Mesenchymal stem cell (in vitro differentiated cells and primary cell): ENCODE data around the gene SYTL4.
A peak's percentile ranks its signal among the peaks of the same experiment; 100 is the strongest.

Source experiments
- DNase-seq: peaks from one replicate; pipeline ENCODE4 v3.0.0-alpha.2; 2013
- H2AFZ ChIP-seq: one replicate; pipeline ENCODE4 v1.6.1; 2013; ENCODE audit warnings: low read depth, mild to moderate bottlenecking, control low read depth, inconsistent platforms, low read length, moderate library complexity
- H2AK5ac ChIP-seq: 2 replicates; pipeline ENCODE4 v1.6.1; 2013; ENCODE audit warnings: low read length, moderate library complexity, mild to moderate bottlenecking, inconsistent platforms; ENCODE audit not compliant: severe bottlenecking
- H2BK120ac ChIP-seq: one replicate; pipeline ENCODE4 v1.6.1; 2013; ENCODE audit warnings: low read depth, mild to moderate bottlenecking, inconsistent platforms, low read length, moderate library complexity
- H2BK12ac ChIP-seq, 2 experiments: one replicate each; pipeline ENCODE4 v1.6.1; 2013; ENCODE audit warnings: inconsistent platforms in 2 of 2, low read length in 2 of 2, mild to moderate bottlenecking in 2 of 2, moderate library complexity in 2 of 2, control low read depth in 1 of 2
- H2BK15ac ChIP-seq: one replicate; pipeline ENCODE4 v1.6.1; 2013; ENCODE audit warnings: mild to moderate bottlenecking, low read depth, inconsistent platforms; ENCODE audit not compliant: poor library complexity, severe bottlenecking
- H2BK5ac ChIP-seq: 2 replicates; pipeline ENCODE4 v1.6.1; 2013; ENCODE audit warnings: low read depth, mild to moderate bottlenecking, low read length, control low read depth, inconsistent platforms; ENCODE audit not compliant: poor library complexity, severe bottlenecking
- H3K14ac ChIP-seq, 2 experiments: one replicate each; pipeline ENCODE4 v1.6.1; 2013; ENCODE audit warnings: inconsistent platforms in 2 of 2, low read length in 2 of 2, control low read depth in 1 of 2, mild to moderate bottlenecking in 1 of 2, moderate library complexity in 1 of 2
- H3K18ac ChIP-seq, 2 experiments: one replicate each; pipeline ENCODE4 v1.6.1; 2013; ENCODE audit warnings: inconsistent platforms in 2 of 2, low read length in 2 of 2, control low read depth in 1 of 2, low read depth in 1 of 2, mild to moderate bottlenecking in 1 of 2
- H3K23ac ChIP-seq, 2 experiments: one replicate each; pipeline ENCODE4 v1.6.1; 2013; ENCODE audit warnings: inconsistent platforms in 2 of 2, low read length in 2 of 2, mild to moderate bottlenecking in 2 of 2, moderate library complexity in 2 of 2, control low read depth in 1 of 2
- H3K27ac ChIP-seq: 2 replicates; pipeline ENCODE4 v1.5.1; 2013; ENCODE audit warnings: mild to moderate bottlenecking, moderate library complexity, low read length, control low read depth, inconsistent platforms; ENCODE audit not compliant: poor library complexity, severe bottlenecking
- H3K27me3 ChIP-seq, 2 experiments: 2 replicates each; pipeline versions ENCODE4 v1.6.1 to v1.7.0; 2013; ENCODE audit warnings: low read length in 2 of 2, mild to moderate bottlenecking in 2 of 2, moderate library complexity in 2 of 2, control low read depth in 1 of 2, inconsistent platforms in 1 of 2; ENCODE audit not compliant: control insufficient read depth in 1 of 2, insufficient read depth in 1 of 2
- H3K36me3 ChIP-seq, 2 experiments: 2 replicates each; pipeline versions ENCODE4 v1.6.1 to v1.7.0; 2013; ENCODE audit warnings: low read length in 2 of 2, control low read depth in 1 of 2, inconsistent platforms in 1 of 2, low read depth in 1 of 2, mild to moderate bottlenecking in 1 of 2; ENCODE audit not compliant: insufficient read depth in 2 of 2, control insufficient read depth in 1 of 2
- H3K4ac ChIP-seq, 2 experiments: one replicate each; pipeline ENCODE4 v1.6.1; 2013; ENCODE audit warnings: inconsistent platforms in 2 of 2, low read length in 2 of 2, mild to moderate bottlenecking in 2 of 2, moderate library complexity in 2 of 2, control low read depth in 1 of 2, low read depth in 1 of 2
- H3K4me1 ChIP-seq: 2 replicates; pipeline ENCODE4 v1.6.1; 2013; ENCODE audit warnings: low read depth, low read length, control low read depth; ENCODE audit not compliant: control insufficient read depth, insufficient read depth
- H3K4me2 ChIP-seq: 2 replicates; pipeline ENCODE4 v1.6.1; 2013; ENCODE audit warnings: low read length, mild to moderate bottlenecking, inconsistent platforms; ENCODE audit not compliant: poor library complexity, severe bottlenecking
- H3K4me3 ChIP-seq, 2 experiments: 2 replicates each; pipeline versions ENCODE4 v1.5.1 to v1.7.0; 2013; ENCODE audit warnings: low read length in 2 of 2, mild to moderate bottlenecking in 2 of 2, control low read depth in 1 of 2, low read depth in 1 of 2; ENCODE audit not compliant: insufficient read depth in 1 of 2
- H3K79me1 ChIP-seq: replicated peaks from 2 replicates; pipeline ENCODE4 v1.6.1; 2013; ENCODE audit warnings: mild to moderate bottlenecking, control low read depth, low read length, inconsistent platforms; ENCODE audit not compliant: poor library complexity, severe bottlenecking
- H3K9ac ChIP-seq: 2 replicates; pipeline ENCODE4 v1.7.0; 2013; ENCODE audit warnings: mild to moderate bottlenecking, low read length, moderate library complexity
- H3K9me3 ChIP-seq: 2 replicates; pipeline ENCODE4 v1.7.0; 2013; ENCODE audit warnings: mild to moderate bottlenecking, low read length; ENCODE audit not compliant: control insufficient read depth
- H4K8ac ChIP-seq: one replicate; pipeline ENCODE4 v1.6.1; 2013; ENCODE audit warnings: inconsistent platforms, mild to moderate bottlenecking, low read length, moderate library complexity
- H4K91ac ChIP-seq: one replicate; pipeline ENCODE4 v1.6.1; 2013; ENCODE audit warnings: mild to moderate bottlenecking, low read length, inconsistent platforms
- WGBS: methylation state at CpG from one replicate; pipeline ENCODE4 v1.1.7; 2013; ENCODE audit warnings: mixed read lengths; 5-methylcytosine and 5-hydroxymethylcytosine counted together

SYTL4 gene

GRCh38 chrX:100635040-100635439, 96.9 kb downstream of the SYTL4 start:
- Histone ChIP-seq H3K79me1 (peaks cover 2% of the 10 kb centered on the region), H3K4me1 (no peaks in the 10 kb centered on the region), H3K18ac (no peak overlapping the region), H2AK5ac (no peak overlapping the region), H2BK12ac (no peak overlapping the region), H3K9ac (no peak overlapping the region), H3K4me2 (peak overlapping the region; percentile 37), H3K27ac (no peak overlapping the region), H3K4me3 (peak overlapping the region in 1 of 2 experiments; percentile 86), H2AFZ (no peak overlapping the region), H3K4ac (no peak overlapping the region), H4K8ac (no peak overlapping the region), H3K36me3 (peaks cover 0 to 20% of the 10 kb centered on the region in 2 experiments), H3K14ac (no peak overlapping the region), H3K23ac (no peak overlapping the region), H2BK5ac (no peak overlapping the region), H3K9me3 (no peaks in the 10 kb centered on the region), H4K91ac (no peak overlapping the region), H3K27me3 (peaks cover 0 to 37% of the 10 kb centered on the region in 2 experiments), H2BK15ac (no peak overlapping the region), H2BK120ac (no peak overlapping the region)
- 85% methylated on average over 4 of the region's 5 CpGs for WGBS
- DNase-seq: no peak

- H3K14ac ChIP-seq: no peak overlapping the region
- no peak overlapping the region for H3K9ac ChIP-seq
- no peaks in the 10 kb centered on the region for H3K4me1 ChIP-seq
- H3K27me3 ChIP-seq: peaks cover 0 to 26% of the 10 kb centered on the region in 2 experiments
- H3K4ac ChIP-seq: no peak overlapping the region
- no peak overlapping the region for H3K4me2 ChIP-seq
- H2AFZ ChIP-seq: no peak overlapping the region
- H2BK5ac ChIP-seq: no peak overlapping the region
- no peak overlapping the region for H3K18ac ChIP-seq
- H3K9me3 ChIP-seq: no peaks in the 10 kb centered on the region
- no peak overlapping the region for H3K23ac ChIP-seq
- H3K36me3 ChIP-seq: peaks cover 0 to 12% of the 10 kb centered on the region in 2 experiments
- no peak overlapping the region for H3K4me3 ChIP-seq
- no peak overlapping the region for H4K8ac ChIP-seq
- H2BK120ac ChIP-seq: no peak overlapping the region
- no peak overlapping the region for H3K27ac ChIP-seq
- no peak for DNase-seq
- WGBS: 90% methylated on average over 2 of the region's 5 CpGs
- H2BK15ac ChIP-seq: no peak overlapping the region
- H2BK12ac ChIP-seq: no peak overlapping the region
- no peak overlapping the region for H2AK5ac ChIP-seq
- H4K91ac ChIP-seq: no peak overlapping the region
- no peaks in the 10 kb centered on the region for H3K79me1 ChIP-seq
Observed at GRCh38 chrX:100625985-100626491, 105.9 kb downstream of the SYTL4 start.
